ENCODE data around the gene UBA3.

Gene UBA3

GRCh38 chr3:69011096-69011730 is 69.0 kb downstream of the UBA3 start:
- DNase-seq (ENCODE audit: low spot score): no peak

GRCh38 chr3:69009559-69010410 is 70.4 kb downstream of the UBA3 start:
- DNase-seq (ENCODE audit: low spot score): no peak

- no peak for DNase-seq (ENCODE audit: low spot score)
These were observed 71.2 kb downstream of the UBA3 start for GRCh38 chr3:69008980-69009379.

GRCh38 chr3:69005791-69006482 is 74.2 kb downstream of the UBA3 start:
- no peak for DNase-seq (ENCODE audit: low spot score)

- no peak for DNase-seq (ENCODE audit: low spot score)
These were observed 74.9 kb downstream of the UBA3 start for GRCh38 chr3:69005071-69005790.

Data from HuH-7.5 (cell line).